Stimulated activated CD4-positive, alpha-beta T cell treated with anti-CD3 and anti-CD28 coated beads, Interleukin-1b, Interleukin-23, amount 100 ng/mL, for 1 hour (primary cell): ENCODE results near the gene RALB.

Experiments
- DNase-seq, 2 donors: peaks; one replicate each; pipeline ENCODE4 v3.0.0-alpha.2; 2020; ENCODE audit warnings: low read depth in 2 of 2

The RALB gene

DNA sequence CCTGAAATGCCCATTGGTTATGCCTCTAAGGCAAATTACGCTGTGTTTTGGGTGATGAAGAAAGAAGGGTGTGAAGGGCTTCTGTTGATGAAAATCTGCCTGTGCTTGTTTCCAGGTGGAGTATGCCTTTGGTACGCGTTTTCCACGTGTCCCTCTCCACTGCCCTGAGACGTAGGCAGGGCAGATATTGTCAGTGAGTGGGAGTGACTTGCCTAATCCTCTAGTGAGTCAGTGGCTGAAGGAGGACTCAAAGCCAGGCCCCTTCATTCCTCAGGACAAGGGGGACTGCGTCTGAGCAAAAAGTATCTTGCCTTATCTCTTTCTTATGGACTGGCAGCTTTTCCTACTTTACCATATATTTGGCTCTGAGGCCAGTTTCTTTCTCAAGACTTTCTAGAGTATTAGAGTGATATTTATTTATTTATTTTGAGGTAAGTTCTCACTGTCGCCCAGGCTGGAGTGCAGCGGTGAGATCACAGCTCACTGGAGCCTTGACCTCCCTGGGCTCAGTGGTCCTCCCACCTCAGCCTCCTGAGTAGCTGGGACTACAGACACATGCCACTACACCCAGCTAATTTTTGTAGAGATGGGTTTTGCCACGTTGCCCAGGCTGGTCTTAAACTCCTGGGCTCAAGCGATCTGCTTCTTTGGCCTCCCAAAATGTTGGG, 10.2 kb downstream of the RALB start:
- no peak for DNase-seq

DNA sequence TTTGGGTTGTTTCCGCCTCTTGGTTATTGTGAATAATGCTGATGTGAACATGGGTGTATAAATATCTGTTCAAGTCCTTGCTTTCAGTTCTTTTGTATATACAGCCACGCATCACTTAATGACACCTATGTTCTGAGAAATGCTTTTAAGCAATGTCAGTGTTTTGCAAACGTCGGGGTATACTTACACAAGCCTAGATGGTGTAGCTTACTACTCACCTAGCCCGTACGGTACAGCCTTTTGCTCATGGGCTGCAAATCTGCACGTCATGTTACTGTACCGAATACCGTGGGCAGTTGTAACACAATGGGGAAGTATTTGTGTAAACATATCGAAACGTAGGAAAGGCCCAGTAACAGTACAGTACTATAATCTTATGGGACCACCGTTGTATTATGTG, 12.4 kb downstream of the RALB start:
- no peak for DNase-seq

GRCh38 chr2:120267348-120267747, 14.7 kb downstream of the RALB start:
- no peak for DNase-seq

DNA sequence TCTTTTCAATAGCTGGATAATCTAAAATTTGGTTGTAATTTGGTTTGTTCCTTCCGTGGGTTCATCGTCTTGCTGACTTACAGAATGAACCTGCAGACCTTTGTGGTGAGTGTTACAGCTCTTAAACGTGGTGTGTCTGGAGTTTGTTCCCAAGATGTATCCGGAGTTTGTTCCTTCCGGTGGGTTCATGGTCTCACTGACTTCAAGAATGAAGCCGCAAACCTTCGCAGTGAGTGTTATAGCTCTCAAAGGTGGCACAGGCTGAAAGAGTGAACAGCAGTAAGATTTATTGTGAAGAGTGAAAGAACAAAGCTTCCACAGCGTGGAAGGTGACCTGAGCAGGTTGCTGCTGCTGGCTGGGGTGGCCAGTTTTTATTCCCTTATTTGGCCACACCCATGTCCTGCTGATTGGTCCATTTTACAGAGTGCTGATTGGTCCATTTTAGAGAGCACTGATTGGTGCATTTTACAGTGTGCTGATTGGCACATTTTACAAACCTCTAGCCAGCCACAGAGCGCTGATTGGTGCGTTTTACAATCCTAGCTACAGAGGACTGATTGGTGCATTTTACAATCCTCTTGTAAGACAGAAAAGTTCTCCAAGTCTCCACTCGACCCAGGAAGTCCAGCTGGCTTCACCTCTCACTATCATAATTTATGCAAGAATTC, 16.6 kb downstream of the RALB start:
- DNase-seq, result no peak

GRCh38 chr2:120269816-120270215, 17.2 kb downstream of the RALB start:
- DNase-seq, result no peak

DNA sequence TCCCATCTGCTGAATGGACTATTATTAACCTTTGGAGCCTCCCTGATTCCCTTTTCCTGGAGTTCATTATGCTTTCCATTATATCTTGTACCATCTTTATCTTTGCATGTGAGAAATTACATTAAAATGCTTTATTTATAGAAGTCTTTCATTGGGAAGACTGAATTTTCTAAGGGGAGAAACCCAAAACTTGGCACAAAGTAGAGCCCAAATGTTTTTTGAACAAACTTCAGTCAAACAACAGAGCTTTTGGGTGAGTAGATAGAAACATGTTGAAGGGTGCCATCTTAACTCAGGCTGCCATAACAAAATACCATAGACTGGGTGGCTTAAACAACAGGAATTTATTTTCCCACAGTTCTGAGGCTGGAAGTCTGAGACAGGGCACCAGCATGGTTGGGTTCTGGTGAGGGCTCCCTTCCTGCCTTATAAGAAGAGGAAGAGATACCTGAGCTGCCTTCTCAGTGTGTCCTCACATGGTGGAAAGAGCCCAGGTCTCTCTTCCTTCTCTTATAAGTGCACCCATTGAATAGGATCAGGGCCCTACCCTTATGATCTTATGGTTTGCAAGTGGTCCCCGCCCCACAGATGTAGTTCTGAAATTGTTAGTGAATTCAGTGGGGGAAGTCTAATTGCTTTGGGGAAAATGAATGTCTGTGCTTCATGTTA, 19.2 kb downstream of the RALB start:
- no peak for DNase-seq

GRCh38 chr2:120272763-120273481, 20.3 kb downstream of the RALB start:
- DNase-seq, result no peak

- DNase-seq, result no peak
Observed at GRCh38 chr2:120275617-120276400, 23.2 kb downstream of the RALB start.

DNA sequence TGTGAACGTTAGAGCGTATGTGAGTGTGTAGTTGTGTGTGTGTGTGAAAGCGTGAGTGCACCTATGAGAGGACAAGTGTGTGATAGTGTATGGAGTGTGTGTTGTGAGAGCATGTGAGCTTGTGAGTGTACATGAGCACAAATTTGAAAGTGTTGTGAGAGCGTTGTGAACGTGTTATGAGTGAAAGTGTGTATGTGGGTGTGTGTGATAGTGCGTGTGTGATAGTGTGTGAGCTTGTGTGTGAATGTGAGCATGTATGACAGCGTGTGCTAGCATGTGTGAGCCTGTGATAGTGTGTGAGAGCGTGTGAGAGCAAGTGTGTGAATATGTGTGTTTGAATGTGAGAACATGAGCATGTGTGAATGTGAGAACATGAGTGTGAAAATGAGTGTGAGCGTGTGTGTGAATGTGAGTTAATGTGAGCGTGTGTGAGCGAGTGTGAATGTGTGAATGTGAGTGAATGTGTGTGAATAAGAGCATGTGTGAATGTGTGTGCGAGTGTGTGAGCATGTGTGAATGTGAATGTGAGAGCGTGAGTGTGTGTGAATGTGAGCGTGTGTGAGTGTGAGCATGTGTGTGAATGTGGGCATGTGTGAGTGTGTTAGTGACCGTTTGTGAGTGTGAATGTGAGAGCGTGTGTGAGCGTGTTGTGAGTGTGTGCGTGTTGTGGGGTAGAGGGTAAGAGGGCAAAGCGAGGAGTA, 25.0 kb downstream of the RALB start:
- DNase-seq, result no peak

GRCh38 chr2:120278901-120279300, 26.2 kb downstream of the RALB start:
- DNase-seq, result no peak

DNA sequence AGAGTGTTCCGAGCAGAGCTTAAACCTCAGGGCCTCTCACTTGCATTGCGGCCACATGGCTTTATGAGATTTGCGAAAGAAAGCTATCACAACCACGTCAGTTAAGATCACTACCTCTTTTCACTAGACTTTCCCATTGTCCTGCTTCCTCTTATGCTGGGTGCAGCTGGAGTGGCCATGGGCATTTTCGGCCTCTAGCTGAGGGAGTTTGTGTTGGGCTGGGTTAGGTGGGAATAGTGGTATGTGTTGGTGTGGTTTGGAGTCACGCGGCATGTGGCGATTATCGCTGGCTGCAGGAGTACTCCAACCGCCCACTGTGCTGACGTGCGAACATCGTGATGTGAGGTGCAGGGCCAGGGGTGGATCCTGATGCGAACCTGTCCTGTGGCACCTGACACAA, 27.1 kb downstream of the RALB start:
- DNase-seq, result no peak

- DNase-seq, result no peak
Observed at GRCh38 chr2:120283649-120284048, 31.0 kb downstream of the RALB start.

DNA sequence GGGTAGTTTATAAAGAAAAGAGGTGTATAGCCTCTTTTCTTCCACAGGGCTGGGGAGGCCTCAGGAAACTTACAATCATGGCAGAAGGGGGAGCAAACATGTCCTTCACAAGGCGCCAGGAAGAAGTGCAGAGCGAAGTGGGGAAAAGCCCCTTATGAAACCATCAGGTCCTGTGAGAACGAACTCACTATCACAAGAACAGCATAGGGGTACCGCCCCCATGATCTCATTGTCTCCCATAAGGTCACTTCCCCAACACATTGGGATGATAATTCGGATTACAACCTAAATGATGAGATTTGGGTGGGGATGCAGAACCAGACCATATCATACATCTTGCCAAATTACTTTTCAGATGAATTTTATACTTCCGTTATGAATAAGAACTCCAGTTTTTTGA, 32.4 kb downstream of the RALB start:
- DNase-seq, result no peak

DNA sequence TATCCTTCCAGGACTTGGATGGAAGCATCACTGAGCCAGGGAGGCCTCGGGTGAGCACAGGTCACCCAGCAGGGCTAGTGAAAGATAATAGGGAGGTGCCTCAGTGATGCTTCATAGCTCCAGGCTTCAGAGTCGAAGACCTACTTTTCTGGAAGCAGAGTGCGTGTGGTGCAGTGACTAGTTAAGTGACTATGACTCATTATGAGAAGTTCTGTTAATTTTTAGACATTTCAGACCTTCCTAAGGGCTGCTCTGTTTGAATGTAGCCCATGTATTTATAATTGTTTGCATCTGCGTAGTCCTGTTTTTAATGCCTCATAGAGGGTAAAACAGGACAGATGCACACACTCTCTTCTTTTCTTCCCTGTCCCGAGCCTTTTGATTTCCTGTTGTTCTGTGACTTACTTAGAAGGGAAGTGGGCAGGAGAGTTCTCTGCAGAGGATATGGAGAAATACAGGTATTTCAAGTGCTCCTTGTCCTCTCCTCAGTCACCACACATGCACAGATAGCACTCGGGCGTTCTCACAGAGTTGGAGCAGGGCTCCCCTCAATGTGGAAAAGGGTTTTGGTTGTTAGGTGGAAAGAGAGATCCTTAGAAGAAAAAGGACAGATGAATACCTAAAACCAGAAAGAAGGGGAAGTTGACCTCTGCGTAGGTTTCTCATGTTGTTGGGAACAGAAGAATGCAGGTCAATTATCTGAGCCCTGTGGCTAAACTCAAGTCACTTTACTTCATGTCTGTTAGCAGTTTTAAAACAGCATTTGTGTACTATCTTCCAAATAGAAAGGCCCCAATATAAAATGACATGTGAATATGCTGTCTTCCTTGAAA, 34.7 kb downstream of the RALB start:
- no peak for DNase-seq

GRCh38 chr2:120288016-120288373, 35.3 kb downstream of the RALB start:
- no peak for DNase-seq

GRCh38 chr2:120289221-120289906, 36.7 kb downstream of the RALB start:
- no peak for DNase-seq

DNA sequence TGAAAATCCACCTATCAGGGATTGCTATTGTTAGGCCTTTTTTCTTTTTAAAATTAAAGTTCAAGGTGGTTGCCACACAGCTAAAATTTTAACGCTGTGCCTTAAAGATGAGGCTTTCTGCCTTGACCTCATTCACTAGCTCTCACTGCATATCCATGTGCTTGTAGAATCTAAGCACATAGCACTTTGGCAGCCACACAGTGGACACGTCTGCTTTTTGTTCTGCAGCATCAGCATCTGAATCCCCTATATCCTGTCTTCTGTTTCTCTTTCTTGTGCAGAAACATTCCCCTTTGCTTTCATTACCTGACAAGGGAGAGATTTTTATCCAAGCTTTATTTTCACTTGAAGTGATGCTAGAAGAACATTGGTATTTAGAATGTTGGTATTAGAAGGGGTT, 38.1 kb downstream of the RALB start:
- no peak for DNase-seq

- DNase-seq, result no peak
Observed at GRCh38 chr2:120291401-120292311, 39.0 kb downstream of the RALB start.
